GM19035 (cell line): ENCODE measurements around the gene SPEF1.

Source experiments
- ATAC-seq: cut with Tn5 transposase; IDR thresholded peaks from one replicate; pipeline ENCODE4 v1.9.1; 2021; ENCODE audit not compliant: unreplicated experiment

SPEF1 gene

GRCh38 chr20:3751305-3751674 lies 30.0 kb downstream of the SPEF1 start:
- no peak for ATAC-seq

GRCh38 chr20:3749689-3750531 lies 31.3 kb downstream of the SPEF1 start:
- ATAC-seq = no peak

GRCh38 chr20:3749087-3749688 lies 32.1 kb downstream of the SPEF1 start:
- no peak for ATAC-seq

- ATAC-seq = no peak
These were observed 33.2 kb downstream of the SPEF1 start for GRCh38 chr20:3748073-3748472.

- ATAC-seq = no peak
These were observed 33.8 kb downstream of the SPEF1 start for GRCh38 chr20:3747471-3747870.

GRCh38 chr20:3745686-3746173 lies 35.5 kb downstream of the SPEF1 start:
- ATAC-seq = no peak

GRCh38 chr20:3744806-3745685 lies 36.2 kb downstream of the SPEF1 start:
- ATAC-seq = no peak

- no peak for ATAC-seq
These were observed 37.2 kb downstream of the SPEF1 start for GRCh38 chr20:3744037-3744436.

GRCh38 chr20:3743251-3743650 lies 38.0 kb downstream of the SPEF1 start:
- ATAC-seq = no peak

GRCh38 chr20:3741836-3742458 lies 39.3 kb downstream of the SPEF1 start:
- no peak for ATAC-seq

- no peak for ATAC-seq
These were observed 40.5 kb downstream of the SPEF1 start for GRCh38 chr20:3740615-3741301.

- no peak for ATAC-seq
These were observed 41.3 kb downstream of the SPEF1 start for GRCh38 chr20:3739926-3740451.

- no peak for ATAC-seq
These were observed 42.0 kb downstream of the SPEF1 start for GRCh38 chr20:3739054-3739925.

- ATAC-seq = no peak
These were observed 42.9 kb downstream of the SPEF1 start for GRCh38 chr20:3738111-3739053.

- no peak for ATAC-seq
These were observed 45.5 kb downstream of the SPEF1 start for GRCh38 chr20:3735768-3736167.

GRCh38 chr20:3734111-3734843 lies 47.0 kb downstream of the SPEF1 start:
- no peak for ATAC-seq
